DND-41 (cell line): ENCODE data around the gene PCARE.

ENCODE experiments used
- EZH2 ChIP-seq: IDR thresholded peaks from 3 replicates; pipeline ENCODE4 v1.6.1; 2012; ENCODE audit warnings: borderline replicate concordance, low read depth, mild to moderate bottlenecking, moderate library complexity, low read length, inconsistent platforms; ENCODE audit not compliant: severe bottlenecking
- TF ChIP-seq, protein P1 (sequence below): IDR thresholded peaks from 2 replicates; pipeline ENCODE4 v1.5.1; 2012; ENCODE audit warnings: borderline replicate concordance, low read length, moderate library complexity, mild to moderate bottlenecking; ENCODE audit not compliant: poor library complexity, severe bottlenecking; ENCODE audit errors: extremely low read depth

DNA sequence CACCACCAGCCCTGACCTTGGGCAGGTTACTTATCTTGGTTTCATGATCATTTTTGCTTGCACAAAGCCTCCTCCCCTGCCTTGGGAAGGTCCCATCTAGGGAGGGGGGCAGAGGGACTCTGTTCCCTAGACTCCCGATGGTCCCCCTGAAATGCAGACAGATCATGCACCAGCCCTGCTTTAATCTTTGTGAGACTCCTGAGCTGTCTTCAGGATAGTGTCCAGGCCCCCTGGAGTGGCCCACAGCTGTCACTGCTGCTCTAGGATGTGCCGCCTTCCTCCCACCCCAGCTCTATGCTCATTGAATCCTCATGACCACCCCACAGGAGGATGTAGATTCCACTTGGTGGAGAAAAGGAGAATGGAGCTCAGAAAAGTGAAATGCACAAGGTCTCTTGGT lies 28.0 kb downstream of the PCARE start:
- TF ChIP-seq, protein P1, sequence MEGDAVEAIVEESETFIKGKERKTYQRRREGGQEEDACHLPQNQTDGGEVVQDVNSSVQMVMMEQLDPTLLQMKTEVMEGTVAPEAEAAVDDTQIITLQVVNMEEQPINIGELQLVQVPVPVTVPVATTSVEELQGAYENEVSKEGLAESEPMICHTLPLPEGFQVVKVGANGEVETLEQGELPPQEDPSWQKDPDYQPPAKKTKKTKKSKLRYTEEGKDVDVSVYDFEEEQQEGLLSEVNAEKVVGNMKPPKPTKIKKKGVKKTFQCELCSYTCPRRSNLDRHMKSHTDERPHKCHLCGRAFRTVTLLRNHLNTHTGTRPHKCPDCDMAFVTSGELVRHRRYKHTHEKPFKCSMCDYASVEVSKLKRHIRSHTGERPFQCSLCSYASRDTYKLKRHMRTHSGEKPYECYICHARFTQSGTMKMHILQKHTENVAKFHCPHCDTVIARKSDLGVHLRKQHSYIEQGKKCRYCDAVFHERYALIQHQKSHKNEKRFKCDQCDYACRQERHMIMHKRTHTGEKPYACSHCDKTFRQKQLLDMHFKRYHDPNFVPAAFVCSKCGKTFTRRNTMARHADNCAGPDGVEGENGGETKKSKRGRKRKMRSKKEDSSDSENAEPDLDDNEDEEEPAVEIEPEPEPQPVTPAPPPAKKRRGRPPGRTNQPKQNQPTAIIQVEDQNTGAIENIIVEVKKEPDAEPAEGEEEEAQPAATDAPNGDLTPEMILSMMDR: no peak
- no peak for TF ChIP-seq EZH2
